Nephron (organoid): ENCODE measurements around the gene AP1S1.

Experiments used
- H3K27ac Mint-ChIP-seq, 3 experiments: 2 replicates each; pipeline ENCODE4 v1.8.0; 2020; ENCODE audit warnings: mixed read lengths in 3 of 3, mild to moderate bottlenecking in 2 of 3, moderate library complexity in 1 of 3
- H3K27me3 Mint-ChIP-seq: 2 replicates; pipeline ENCODE4 v1.8.0; 2021; ENCODE audit warnings: low read depth, mild to moderate bottlenecking, moderate library complexity, mixed read lengths
- H3K36me3 Mint-ChIP-seq: 2 replicates; pipeline ENCODE4 v1.8.0; 2020; ENCODE audit warnings: low read depth, mixed read lengths
- H3K4me1 Mint-ChIP-seq: 2 replicates; pipeline ENCODE4 v1.8.0; 2020; ENCODE audit warnings: mixed read lengths
- H3K4me3 Mint-ChIP-seq, 3 experiments: 2 replicates each; pipeline ENCODE4 v1.8.0; 2020; ENCODE audit warnings: mild to moderate bottlenecking in 3 of 3, mixed read lengths in 3 of 3, moderate library complexity in 2 of 3
- H3K9me3 Mint-ChIP-seq: 2 replicates; pipeline ENCODE4 v1.8.0; 2020; ENCODE audit warnings: mixed read lengths
- CTCF ChIP-seq, 3 experiments: fragments of 200-600 bp; sonication (generic); IDR thresholded peaks; one replicate each; pipeline ENCODE4 v1.5.0; 2021; ENCODE audit warnings: antibody characterized with exemption in 3 of 3; ENCODE audit not compliant: unreplicated experiment in 3 of 3

AP1S1 gene

GRCh38 chr7:101185258-101185839 is 31.1 kb downstream of the AP1S1 start:
- Mint-ChIP-seq H3K4me1 (peaks cover 7% of the 10 kb centered on the region), H3K27me3 (peaks cover 71% of the 10 kb centered on the region), H3K9me3 (no peaks in the 10 kb centered on the region), H3K36me3 (no peaks in the 10 kb centered on the region), H3K4me3 (no peak overlapping the region), H3K27ac (no peak overlapping the region)
- TF ChIP-seq CTCF (IDR thresholded peaks at IDR 0.05; ENCODE audit: unreplicated experiment in 3 of 3): no peak

GRCh38 chr7:101186194-101186593 is 31.9 kb downstream of the AP1S1 start:
- Mint-ChIP-seq H3K4me1 (peaks cover 7% of the 10 kb centered on the region), H3K27ac (no peak overlapping the region), H3K27me3 (peaks cover 70% of the 10 kb centered on the region), H3K4me3 (no peak overlapping the region), H3K36me3 (no peaks in the 10 kb centered on the region), H3K9me3 (no peaks in the 10 kb centered on the region)
- no peak for TF ChIP-seq CTCF (IDR thresholded peaks at IDR 0.05; ENCODE audit: unreplicated experiment in 3 of 3)

GRCh38 chr7:101186844-101187428 is 32.7 kb downstream of the AP1S1 start:
- TF ChIP-seq CTCF (IDR thresholded peaks at IDR 0.05; ENCODE audit: unreplicated experiment in 3 of 3): no peak
- Mint-ChIP-seq H3K36me3 (no peaks in the 10 kb centered on the region), H3K4me3 (no peak overlapping the region), H3K9me3 (no peaks in the 10 kb centered on the region), H3K27me3 (peaks cover 67% of the 10 kb centered on the region), H3K27ac (no peak overlapping the region), H3K4me1 (peaks cover 7% of the 10 kb centered on the region)

- H3K27ac Mint-ChIP-seq: no peak overlapping the region
- no peak overlapping the region for H3K4me3 Mint-ChIP-seq
- H3K27me3 Mint-ChIP-seq: peaks cover 57% of the 10 kb centered on the region
- H3K4me1 Mint-ChIP-seq: no peaks in the 10 kb centered on the region
- H3K36me3 Mint-ChIP-seq: no peaks in the 10 kb centered on the region
- no peak for TF ChIP-seq CTCF (IDR thresholded peaks at IDR 0.05; ENCODE audit: unreplicated experiment in 3 of 3)
- H3K9me3 Mint-ChIP-seq: no peaks in the 10 kb centered on the region
Measured at GRCh38 chr7:101189109-101189508, 34.8 kb downstream of the AP1S1 start.

GRCh38 chr7:101195884-101196283 is 41.6 kb downstream of the AP1S1 start:
- TF ChIP-seq CTCF (IDR thresholded peaks at IDR 0.05; ENCODE audit: unreplicated experiment in 3 of 3): no peak
- Mint-ChIP-seq H3K4me3 (no peak overlapping the region), H3K4me1 (no peaks in the 10 kb centered on the region), H3K27ac (no peak overlapping the region), H3K9me3 (no peaks in the 10 kb centered on the region), H3K27me3 (peaks cover 24% of the 10 kb centered on the region), H3K36me3 (no peaks in the 10 kb centered on the region)

GRCh38 chr7:101197991-101198390 is 43.7 kb downstream of the AP1S1 start:
- no peak for TF ChIP-seq CTCF (IDR thresholded peaks at IDR 0.05; ENCODE audit: unreplicated experiment in 3 of 3)
- no peak overlapping the region for H3K4me3 Mint-ChIP-seq
- H3K27ac Mint-ChIP-seq: no peak overlapping the region
- H3K36me3 Mint-ChIP-seq: no peaks in the 10 kb centered on the region
- H3K27me3 Mint-ChIP-seq: peaks cover 35% of the 10 kb centered on the region
- H3K4me1 Mint-ChIP-seq: no peaks in the 10 kb centered on the region
- no peaks in the 10 kb centered on the region for H3K9me3 Mint-ChIP-seq
